GM21576 (cell line): ENCODE measurements around the gene PDZD2.
"Not testable (repeated sequence)": the region's sequence is repeated elsewhere in the genome, so short reads cannot be mapped to it uniquely, and the experiment has no call there.

Experiments used
- ATAC-seq: cut with Tn5 transposase; IDR thresholded peaks from one replicate; pipeline ENCODE4 v1.9.1; 2021; ENCODE audit warnings: mild to moderate bottlenecking, moderate library complexity; ENCODE audit not compliant: unreplicated experiment

PDZD2 gene

GRCh38 chr5:31638748-31639418, at the start of gene PDZD2:
Gene PDZD2 (plus strand): TSS chr5:31639131.
- ATAC-seq: peak; percentile 69

- ATAC-seq: no peak
Measured at GRCh38 chr5:31593665-31594064, 45.3 kb upstream of the PDZD2 start.

- ATAC-seq: no peak
Measured at GRCh38 chr5:31596354-31596753, 42.6 kb upstream of the PDZD2 start.

GRCh38 chr5:31598640-31599611, 40.0 kb upstream of the PDZD2 start:
- ATAC-seq: no peak

- not testable (repeated sequence) for ATAC-seq
Measured at GRCh38 chr5:31602305-31602704, 36.6 kb upstream of the PDZD2 start.

GRCh38 chr5:31604240-31604639, 34.7 kb upstream of the PDZD2 start:
- no peak for ATAC-seq

GRCh38 chr5:31604644-31605043, 34.3 kb upstream of the PDZD2 start:
- ATAC-seq: no peak

GRCh38 chr5:31605920-31606319, 33.0 kb upstream of the PDZD2 start:
- no peak for ATAC-seq

- ATAC-seq: no peak
Measured at GRCh38 chr5:31607546-31607945, 31.4 kb upstream of the PDZD2 start.

- no peak for ATAC-seq
Measured at GRCh38 chr5:31611002-31611401, 27.9 kb upstream of the PDZD2 start.

- no peak for ATAC-seq
Measured at GRCh38 chr5:31613651-31614050, 25.3 kb upstream of the PDZD2 start.

GRCh38 chr5:31614151-31615020, 24.5 kb upstream of the PDZD2 start:
- ATAC-seq: no peak

GRCh38 chr5:31617867-31618266, 21.1 kb upstream of the PDZD2 start:
- no peak for ATAC-seq

- ATAC-seq: no peak
Measured at GRCh38 chr5:31620026-31620425, 18.9 kb upstream of the PDZD2 start.

- no peak for ATAC-seq
Measured at GRCh38 chr5:31623249-31623648, 15.7 kb upstream of the PDZD2 start.

- no peak for ATAC-seq
Measured at GRCh38 chr5:31625394-31625793, 13.5 kb upstream of the PDZD2 start.

GRCh38 chr5:31626156-31626555, 12.8 kb upstream of the PDZD2 start:
- ATAC-seq: no peak

- no peak for ATAC-seq
Measured at GRCh38 chr5:31626604-31627234, 12.2 kb upstream of the PDZD2 start.

GRCh38 chr5:31630931-31631330, 8.0 kb upstream of the PDZD2 start:
- no peak for ATAC-seq

- no peak for ATAC-seq
Measured at GRCh38 chr5:31632460-31632859, 6.5 kb upstream of the PDZD2 start.

- ATAC-seq: no peak
Measured at GRCh38 chr5:31635446-31635845, 3.5 kb upstream of the PDZD2 start.
